ENCODE measurements around the gene ZNF688.

- TF ChIP-seq, protein P1, sequence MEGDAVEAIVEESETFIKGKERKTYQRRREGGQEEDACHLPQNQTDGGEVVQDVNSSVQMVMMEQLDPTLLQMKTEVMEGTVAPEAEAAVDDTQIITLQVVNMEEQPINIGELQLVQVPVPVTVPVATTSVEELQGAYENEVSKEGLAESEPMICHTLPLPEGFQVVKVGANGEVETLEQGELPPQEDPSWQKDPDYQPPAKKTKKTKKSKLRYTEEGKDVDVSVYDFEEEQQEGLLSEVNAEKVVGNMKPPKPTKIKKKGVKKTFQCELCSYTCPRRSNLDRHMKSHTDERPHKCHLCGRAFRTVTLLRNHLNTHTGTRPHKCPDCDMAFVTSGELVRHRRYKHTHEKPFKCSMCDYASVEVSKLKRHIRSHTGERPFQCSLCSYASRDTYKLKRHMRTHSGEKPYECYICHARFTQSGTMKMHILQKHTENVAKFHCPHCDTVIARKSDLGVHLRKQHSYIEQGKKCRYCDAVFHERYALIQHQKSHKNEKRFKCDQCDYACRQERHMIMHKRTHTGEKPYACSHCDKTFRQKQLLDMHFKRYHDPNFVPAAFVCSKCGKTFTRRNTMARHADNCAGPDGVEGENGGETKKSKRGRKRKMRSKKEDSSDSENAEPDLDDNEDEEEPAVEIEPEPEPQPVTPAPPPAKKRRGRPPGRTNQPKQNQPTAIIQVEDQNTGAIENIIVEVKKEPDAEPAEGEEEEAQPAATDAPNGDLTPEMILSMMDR (IDR thresholded peaks at IDR 0.05; ENCODE audit: low read depth, low read length, poor library complexity, severe bottlenecking): no peak
- TF ChIP-seq EZH2phosphoT487 (IDR thresholded peaks at IDR 0.05; ENCODE audit: borderline replicate concordance, low read length): no peak
These were observed 16.0 kb downstream of the ZNF688 start for GRCh38 chr16:30555315-30556124.
